Measurements from ENCODE around the gene COL26A1. TPM values are rescaled to one million over a fixed set of nuclear protein-coding genes. Genes with fewer than 3 reads are reported as not detected.

COL26A1 gene
- total RNA-seq, 6 donors from 2014 or later = 0.20 to 1.0 (median 0.30) TPM; not detected in 2

Small RNA genes within 50 kb of the gene (small RNA-seq; reads per million reads assigned to genes)
- gene AC004965.1 = 0 reads per million in 4 donors

Other genes with a start within 250 kb of the COL26A1 start
- 100 to 1,000 TPM in 1 of 6 donors, 10 to 100 TPM in 4, 1 to 10 TPM in 1; 8.4 to 125 (median 24.0) TPM for gene SERPINE1, start 235.8 kb upstream of the COL26A1 start, total RNA-seq
- gene AP1S1, start 208.4 kb upstream of the COL26A1 start, total RNA-seq = 10 to 100 TPM; 17.1 to 41.9 (median 33.8) TPM
- under 1 TPM in 2 of 6 donors, not detected in 4; 0.24 to 0.33 TPM for gene VGF, start 197.3 kb upstream of the COL26A1 start, total RNA-seq
- gene NAT16, start 182.6 kb upstream of the COL26A1 start, total RNA-seq = not detected
- not detected for gene MOGAT3, start 161.8 kb upstream of the COL26A1 start, total RNA-seq
- 100 to 1,000 TPM in 1 of 6 donors, 10 to 100 TPM in 5; 38.2 to 104 (median 66.2) TPM for gene PLOD3, start 145.3 kb upstream of the COL26A1 start, total RNA-seq
- gene ZNHIT1, start 144.7 kb upstream of the COL26A1 start, total RNA-seq = 10 to 100 TPM; 46.1 to 74.3 (median 68.5) TPM
- gene CLDN15, start 125.1 kb upstream of the COL26A1 start, total RNA-seq = 10 to 100 TPM in 3 of 6 donors, 1 to 10 TPM in 3; 6.0 to 31.4 (median 8.8) TPM
- 100 to 1,000 TPM; 167 to 276 (median 221) TPM for gene FIS1, start 117.8 kb upstream of the COL26A1 start, total RNA-seq
- gene IFT22, start 41.1 kb upstream of the COL26A1 start, total RNA-seq = 10 to 100 TPM in 4 of 6 donors, 1 to 10 TPM in 2; 7.3 to 30.5 (median 17.3) TPM